ENCODE results near the gene CAMK2A. TPM values are rescaled to one million over a fixed set of nuclear protein-coding genes. Genes with fewer than 3 reads are reported as not detected.

CAMK2A gene
- total RNA-seq, 2 donors from 2014 or later: not detected

- DNase-seq: no peak
Observed at GRCh38 chr5:150219142-150219541, 70.4 kb downstream of the CAMK2A start.

GRCh38 chr5:150218693-150219035, 70.9 kb downstream of the CAMK2A start:
- Mint-ChIP-seq H3K27ac (no peak overlapping the region), H3K27me3 (ENCODE audit: low read depth) (peaks cover 13% of the 10 kb centered on the region), H3K36me3 (ENCODE audit: insufficient read depth in 2 of 2) (no peaks in the 10 kb centered on the region), H3K4me3 (no peak overlapping the region), H3K9me3 (no peaks in the 10 kb centered on the region), H3K4me1 (ENCODE audit: low read depth) (no peaks in the 10 kb centered on the region)
- no peak for ATAC-seq (replicated peaks in 1 of 2)
- no peak for DNase-seq

More at GRCh38 chr5:150219142-150219541, 70.4 kb downstream of the CAMK2A start:
- Mint-ChIP-seq H3K4me3 (no peak overlapping the region), H3K27me3 (ENCODE audit: low read depth) (peaks cover 13% of the 10 kb centered on the region), H3K27ac (no peak overlapping the region), H3K36me3 (ENCODE audit: insufficient read depth in 2 of 2) (no peaks in the 10 kb centered on the region), H3K4me1 (ENCODE audit: low read depth) (no peaks in the 10 kb centered on the region), H3K9me3 (no peaks in the 10 kb centered on the region)
- no peak for ATAC-seq (replicated peaks in 1 of 2)

GRCh38 chr5:150217873-150218692, 71.5 kb downstream of the CAMK2A start:
- H3K4me3 Mint-ChIP-seq: no peak overlapping the region
- H3K4me1 Mint-ChIP-seq (ENCODE audit: low read depth): no peaks in the 10 kb centered on the region
- peaks cover 13% of the 10 kb centered on the region for H3K27me3 Mint-ChIP-seq (ENCODE audit: low read depth)
- no peaks in the 10 kb centered on the region for H3K36me3 Mint-ChIP-seq (ENCODE audit: insufficient read depth in 2 of 2)
- DNase-seq (peak; percentile 77 to 84), ATAC-seq (replicated peaks in 1 of 2) (peak; percentile 88 to 91)
- H3K9me3 Mint-ChIP-seq: no peaks in the 10 kb centered on the region
- no peak overlapping the region for H3K27ac Mint-ChIP-seq

- peaks cover 13% of the 10 kb centered on the region for H3K27me3 Mint-ChIP-seq (ENCODE audit: low read depth)
- ATAC-seq (replicated peaks in 1 of 2) (no peak), DNase-seq (no peak)
- no peak overlapping the region for H3K27ac Mint-ChIP-seq
- no peak overlapping the region for H3K4me3 Mint-ChIP-seq
- no peaks in the 10 kb centered on the region for H3K9me3 Mint-ChIP-seq
- H3K4me1 Mint-ChIP-seq (ENCODE audit: low read depth): no peaks in the 10 kb centered on the region
- no peaks in the 10 kb centered on the region for H3K36me3 Mint-ChIP-seq (ENCODE audit: insufficient read depth in 2 of 2)
Observed at GRCh38 chr5:150217038-150217437, 72.5 kb downstream of the CAMK2A start.

GRCh38 chr5:150215979-150216944, 73.3 kb downstream of the CAMK2A start:
- DNase-seq (no peak), ATAC-seq (replicated peaks in 1 of 2) (no peak)
- no peaks in the 10 kb centered on the region for H3K9me3 Mint-ChIP-seq
- no peak overlapping the region for H3K27ac Mint-ChIP-seq
- H3K36me3 Mint-ChIP-seq (ENCODE audit: insufficient read depth in 2 of 2): no peaks in the 10 kb centered on the region
- peaks cover 13% of the 10 kb centered on the region for H3K27me3 Mint-ChIP-seq (ENCODE audit: low read depth)
- no peaks in the 10 kb centered on the region for H3K4me1 Mint-ChIP-seq (ENCODE audit: low read depth)
- H3K4me3 Mint-ChIP-seq: no peak overlapping the region

GRCh38 chr5:150214289-150214688, 75.3 kb downstream of the CAMK2A start:
- Mint-ChIP-seq H3K4me3 (no peak overlapping the region), H3K9me3 (no peaks in the 10 kb centered on the region), H3K27ac (no peak overlapping the region), H3K4me1 (ENCODE audit: low read depth) (peaks cover 1% of the 10 kb centered on the region), H3K27me3 (ENCODE audit: low read depth) (peaks cover 19% of the 10 kb centered on the region), H3K36me3 (ENCODE audit: insufficient read depth in 2 of 2) (no peaks in the 10 kb centered on the region)
- no peak for DNase-seq
- ATAC-seq (replicated peaks in 1 of 2): no peak

GRCh38 chr5:150213530-150213929, 76.0 kb downstream of the CAMK2A start:
- peaks cover 20% of the 10 kb centered on the region for H3K27me3 Mint-ChIP-seq (ENCODE audit: low read depth)
- DNase-seq (no peak), ATAC-seq (replicated peaks in 1 of 2) (no peak)
- peaks cover 8% of the 10 kb centered on the region for H3K4me1 Mint-ChIP-seq (ENCODE audit: low read depth)
- H3K9me3 Mint-ChIP-seq: no peaks in the 10 kb centered on the region
- H3K27ac Mint-ChIP-seq: no peak overlapping the region
- no peaks in the 10 kb centered on the region for H3K36me3 Mint-ChIP-seq (ENCODE audit: insufficient read depth in 2 of 2)
- no peak overlapping the region for H3K4me3 Mint-ChIP-seq

GRCh38 chr5:150211156-150212030, 78.2 kb downstream of the CAMK2A start:
- Mint-ChIP-seq H3K27ac (no peak overlapping the region), H3K27me3 (ENCODE audit: low read depth) (peaks cover 17% of the 10 kb centered on the region), H3K4me3 (no peak overlapping the region), H3K9me3 (no peaks in the 10 kb centered on the region), H3K36me3 (ENCODE audit: insufficient read depth in 2 of 2) (no peaks in the 10 kb centered on the region), H3K4me1 (ENCODE audit: low read depth) (peaks cover 10% of the 10 kb centered on the region)
- DNase-seq (no peak), ATAC-seq (replicated peaks in 1 of 2) (no peak)

GRCh38 chr5:150210644-150211043, 78.9 kb downstream of the CAMK2A start:
- Mint-ChIP-seq H3K27ac (no peak overlapping the region), H3K36me3 (ENCODE audit: insufficient read depth in 2 of 2) (no peaks in the 10 kb centered on the region), H3K27me3 (ENCODE audit: low read depth) (peaks cover 17% of the 10 kb centered on the region), H3K9me3 (no peaks in the 10 kb centered on the region), H3K4me3 (no peak overlapping the region), H3K4me1 (ENCODE audit: low read depth) (peaks cover 10% of the 10 kb centered on the region)
- no peak for DNase-seq
- ATAC-seq (replicated peaks in 1 of 2): no peak

GRCh38 chr5:150209099-150209635, 80.4 kb downstream of the CAMK2A start:
- H3K36me3 Mint-ChIP-seq (ENCODE audit: insufficient read depth in 2 of 2): no peaks in the 10 kb centered on the region
- ATAC-seq (replicated peaks in 1 of 2): peak; percentile 61 to 67
- peaks cover 17% of the 10 kb centered on the region for H3K27me3 Mint-ChIP-seq (ENCODE audit: low read depth)
- no peaks in the 10 kb centered on the region for H3K9me3 Mint-ChIP-seq
- DNase-seq: peak; percentile 21 to 27
- peak overlapping the region; percentile 15 to 36 for H3K4me3 Mint-ChIP-seq
- no peak overlapping the region for H3K27ac Mint-ChIP-seq
- peaks cover 10% of the 10 kb centered on the region for H3K4me1 Mint-ChIP-seq (ENCODE audit: low read depth)

- ATAC-seq (replicated peaks in 1 of 2): no peak
- no peaks in the 10 kb centered on the region for H3K36me3 Mint-ChIP-seq (ENCODE audit: insufficient read depth in 2 of 2)
- H3K27ac Mint-ChIP-seq: no peak overlapping the region
- DNase-seq: no peak
- peak overlapping the region; percentile 15 to 36 for H3K4me3 Mint-ChIP-seq
- peaks cover 17% of the 10 kb centered on the region for H3K27me3 Mint-ChIP-seq (ENCODE audit: low read depth)
- H3K9me3 Mint-ChIP-seq: no peaks in the 10 kb centered on the region
- peaks cover 10% of the 10 kb centered on the region for H3K4me1 Mint-ChIP-seq (ENCODE audit: low read depth)
Observed at GRCh38 chr5:150208187-150209098, 81.1 kb downstream of the CAMK2A start.

GRCh38 chr5:150206779-150207115, 82.8 kb downstream of the CAMK2A start:
- Mint-ChIP-seq H3K9me3 (no peaks in the 10 kb centered on the region), H3K4me1 (ENCODE audit: low read depth) (peaks cover 10% of the 10 kb centered on the region), H3K27me3 (ENCODE audit: low read depth) (peaks cover 17% of the 10 kb centered on the region), H3K36me3 (ENCODE audit: insufficient read depth in 2 of 2) (no peaks in the 10 kb centered on the region), H3K4me3 (no peak overlapping the region), H3K27ac (no peak overlapping the region)
- no peak for ATAC-seq (replicated peaks in 1 of 2)
- DNase-seq: no peak
